Fibroblast of peridontal ligament (primary cell): ENCODE measurements around the gene ZFPM1.

Experiments used
- DNase-seq: peaks from one replicate; pipeline ENCODE4 v3.0.0-alpha.2; 2010; ENCODE audit errors: extremely low read depth

The ZFPM1 gene

DNA sequence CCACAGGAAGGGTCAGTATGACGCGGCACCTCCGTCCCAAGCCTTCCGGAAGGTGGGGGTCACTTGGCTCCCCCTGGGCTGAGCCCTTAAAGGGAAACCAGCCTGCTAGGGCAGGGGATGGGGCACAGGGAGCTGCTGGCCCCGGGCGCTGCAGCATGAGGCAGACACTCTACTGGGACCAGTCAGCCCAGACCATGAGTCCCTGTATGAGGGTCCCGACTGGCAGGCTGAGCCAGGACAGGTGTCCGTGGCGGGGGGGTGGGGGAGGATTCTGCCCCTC is 73.8 kb downstream of the ZFPM1 start:
- no peak for DNase-seq

GRCh38 chr16:88527186-88527936 is 74.3 kb downstream of the ZFPM1 start:
- DNase-seq, result peak; percentile 58

DNA sequence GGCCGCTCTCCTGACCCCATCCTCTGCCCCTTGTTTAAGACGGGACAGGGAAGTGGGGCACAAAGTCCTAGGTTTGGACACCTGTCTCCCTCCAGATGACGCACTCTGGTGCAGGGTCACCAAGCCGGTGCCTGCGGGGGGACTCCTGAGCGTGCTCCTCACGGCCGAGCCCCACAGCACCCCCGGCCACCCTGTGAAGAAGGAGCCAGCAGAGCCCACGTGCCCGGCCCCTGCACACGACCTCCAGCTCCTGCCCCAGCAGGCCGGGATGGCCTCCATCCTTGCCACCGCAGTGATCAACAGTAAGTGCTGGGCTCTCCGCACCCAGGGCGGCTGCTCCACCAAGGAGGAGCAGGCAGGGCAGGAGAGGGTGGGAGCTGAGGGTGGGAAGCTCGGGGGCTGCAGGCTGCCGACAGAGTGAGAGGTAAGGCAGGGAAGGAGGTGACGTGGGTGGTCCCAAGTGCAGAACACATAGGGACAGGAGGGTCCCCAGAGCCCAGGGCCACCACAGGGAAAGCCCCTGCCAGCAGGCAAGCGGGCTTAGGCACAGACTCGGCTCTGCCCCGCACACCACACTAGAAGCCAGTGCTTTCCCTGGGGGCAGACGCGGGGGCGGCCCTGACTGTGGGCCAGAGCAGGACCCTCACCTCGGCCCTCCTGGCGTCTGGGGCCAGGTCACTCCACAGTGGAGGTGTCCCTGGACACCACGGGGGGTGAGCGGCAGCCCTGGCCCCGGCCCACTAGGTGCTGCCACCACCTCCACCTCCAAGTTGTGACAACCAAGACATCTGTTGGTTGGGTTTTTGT is 75.1 kb downstream of the ZFPM1 start:
- DNase-seq, result no peak

- no peak for DNase-seq
These were observed 75.8 kb downstream of the ZFPM1 start for GRCh38 chr16:88528902-88529318.

- DNase-seq, result no peak
These were observed 76.5 kb downstream of the ZFPM1 start for GRCh38 chr16:88529596-88529995.

- no peak for DNase-seq
These were observed 77.2 kb downstream of the ZFPM1 start for GRCh38 chr16:88530051-88530857.

DNA sequence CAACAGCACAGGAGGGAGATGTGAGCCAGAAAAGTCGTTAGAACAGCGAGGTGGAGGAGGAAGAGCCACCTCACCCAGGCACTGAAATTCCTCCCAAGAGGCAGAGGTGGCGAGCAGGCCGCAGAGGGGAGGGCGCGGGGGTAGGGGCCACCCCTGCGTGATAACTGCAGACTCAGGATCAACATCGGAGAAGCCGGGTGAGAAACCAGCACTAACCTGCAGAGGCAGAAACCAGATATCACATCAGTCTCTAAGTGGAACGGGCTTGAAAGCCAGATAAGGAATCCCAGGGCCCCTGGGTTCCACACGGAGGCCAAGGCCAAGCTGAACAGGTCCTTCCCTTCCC is 77.8 kb downstream of the ZFPM1 start:
- no peak for DNase-seq

DNA sequence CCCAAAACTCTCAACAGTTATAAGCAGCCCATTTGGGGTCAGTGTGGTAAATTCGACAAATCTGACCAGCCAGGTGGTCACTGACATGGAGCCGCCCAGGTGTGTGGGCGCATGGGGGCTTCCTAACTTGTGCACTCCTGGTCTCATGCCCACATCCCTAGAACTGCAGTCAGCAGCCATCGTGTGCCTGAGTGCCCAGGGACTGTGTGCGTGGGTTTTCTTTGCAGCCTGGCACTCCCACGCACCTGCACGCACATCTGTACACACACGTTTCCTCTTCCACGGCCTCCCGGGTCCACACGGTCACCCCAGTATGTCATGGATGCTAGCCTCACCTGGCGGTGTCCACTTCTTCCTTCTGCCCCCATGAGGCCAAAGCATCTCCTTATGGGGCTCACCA is 78.3 kb downstream of the ZFPM1 start:
- DNase-seq, result no peak

DNA sequence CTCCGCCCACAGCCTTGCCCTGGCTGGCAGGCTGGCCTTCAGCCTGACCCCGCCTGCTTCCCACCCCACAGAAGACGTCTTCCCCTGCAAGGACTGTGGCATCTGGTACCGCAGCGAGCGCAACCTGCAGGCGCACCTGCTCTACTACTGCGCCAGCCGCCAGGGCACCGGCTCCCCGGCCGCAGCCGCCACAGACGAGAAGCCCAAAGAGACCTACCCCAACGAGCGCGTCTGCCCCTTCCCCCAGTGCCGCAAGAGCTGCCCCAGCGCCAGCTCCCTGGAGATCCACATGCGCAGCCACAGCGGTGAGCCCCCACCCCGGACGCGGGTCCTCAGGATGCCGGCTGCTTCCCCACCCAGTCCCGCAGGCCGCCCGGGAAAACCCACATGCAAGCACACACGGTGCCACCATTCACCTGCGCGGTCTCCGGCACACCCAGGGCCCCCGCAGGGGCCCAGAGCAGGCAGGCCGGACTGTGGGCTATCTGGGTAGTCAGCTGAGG is 78.9 kb downstream of the ZFPM1 start:
- no peak for DNase-seq

GRCh38 chr16:88532434-88533241 is 79.6 kb downstream of the ZFPM1 start:
- no peak for DNase-seq

- DNase-seq, result peak; percentile 29
These were observed 80.4 kb downstream of the ZFPM1 start for GRCh38 chr16:88533381-88533917.

- peak; percentile 37 for DNase-seq
These were observed 81.0 kb downstream of the ZFPM1 start for GRCh38 chr16:88533932-88534637.

GRCh38 chr16:88534638-88535190 is 81.6 kb downstream of the ZFPM1 start:
- peak; percentile 34 for DNase-seq

DNA sequence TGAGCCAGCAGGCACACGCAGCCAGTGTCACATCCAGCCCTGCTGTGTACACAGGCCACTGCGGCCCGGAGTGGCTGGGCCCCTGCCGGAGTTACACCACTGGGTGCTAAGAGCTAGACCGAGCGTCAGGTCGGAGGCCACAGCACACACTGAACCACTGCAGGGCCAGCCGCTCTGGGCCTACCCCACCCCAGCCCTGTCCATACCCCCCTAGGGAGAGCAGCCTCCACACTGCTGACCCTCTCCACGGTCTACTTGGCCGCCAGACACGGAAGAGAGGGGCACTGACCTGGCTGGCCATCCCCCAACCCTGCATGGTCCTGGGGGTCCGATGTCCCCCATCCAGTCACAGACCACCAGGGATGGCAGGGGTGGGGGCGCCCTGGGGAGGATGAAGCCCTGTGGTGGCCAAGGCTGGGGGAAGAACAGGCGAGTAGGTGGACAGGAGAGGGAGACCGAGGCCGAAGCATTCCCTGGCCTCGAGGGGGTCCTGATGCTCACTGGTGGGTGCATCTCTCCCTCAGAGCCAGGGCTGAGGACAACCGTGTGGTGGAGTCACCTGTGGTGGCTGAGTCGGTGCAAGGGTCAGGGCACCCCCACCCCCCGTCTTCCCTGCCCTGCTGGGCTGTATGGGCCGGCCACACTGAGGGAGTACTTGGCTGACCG is 82.2 kb downstream of the ZFPM1 start:
- no peak for DNase-seq

GRCh38 chr16:88535857-88536222 is 82.8 kb downstream of the ZFPM1 start:
- DNase-seq, result no peak

DNA sequence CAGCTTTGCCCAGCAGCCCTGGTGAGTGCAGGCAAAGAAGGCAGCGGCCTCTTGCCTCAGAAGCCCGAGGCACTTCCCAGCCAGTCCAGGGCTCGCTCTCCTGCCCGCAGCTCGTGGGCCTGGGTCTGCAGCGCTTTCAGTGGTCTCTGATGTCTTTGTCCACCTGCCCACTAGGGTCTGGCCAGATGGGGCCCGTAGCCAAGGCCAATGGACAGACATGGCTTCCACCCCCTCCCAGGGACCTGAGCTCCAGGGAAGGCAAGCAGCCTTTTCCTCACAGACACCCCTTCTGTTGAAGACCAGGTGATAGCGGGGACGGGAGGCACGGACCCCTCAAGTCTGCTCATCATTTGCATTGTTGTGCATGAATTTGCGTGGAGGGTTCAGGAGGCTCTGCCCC is 83.4 kb downstream of the ZFPM1 start:
- no peak for DNase-seq

GRCh38 chr16:88536971-88537751 is 84.1 kb downstream of the ZFPM1 start:
- DNase-seq, result no peak

- no peak for DNase-seq
These were observed 84.8 kb downstream of the ZFPM1 start for GRCh38 chr16:88537859-88538258.
